Measurements from ENCODE around the gene MDN1.
A peak's percentile ranks its signal among the peaks of the same experiment; 100 is the strongest.
"Not testable (repeated sequence)": the region's sequence is repeated elsewhere in the genome, so short reads cannot be mapped to it uniquely, and the experiment has no call there.

The MDN1 gene

GRCh38 chr6:89817481-89817880, 2.1 kb downstream of the MDN1 start:
- DNase-seq, result no peak

GRCh38 chr6:89813422-89813821, 6.2 kb downstream of the MDN1 start:
- not testable (repeated sequence) for DNase-seq

GRCh38 chr6:89807581-89807980, 12.0 kb downstream of the MDN1 start:
- DNase-seq, result no peak

- DNase-seq, result no peak
These were observed 13.7 kb downstream of the MDN1 start for GRCh38 chr6:89805814-89806371.

GRCh38 chr6:89803271-89803670, 16.3 kb downstream of the MDN1 start:
- DNase-seq, result no peak

- DNase-seq, result no peak
These were observed 19.8 kb downstream of the MDN1 start for GRCh38 chr6:89799756-89800155.

GRCh38 chr6:89799096-89799495, 20.5 kb downstream of the MDN1 start:
- DNase-seq, result no peak

GRCh38 chr6:89797317-89797716, 22.3 kb downstream of the MDN1 start:
- DNase-seq, result no peak

GRCh38 chr6:89794324-89794723, 25.3 kb downstream of the MDN1 start:
- DNase-seq, result no peak

GRCh38 chr6:89793586-89793985, 26.0 kb downstream of the MDN1 start:
- DNase-seq, result no peak

GRCh38 chr6:89792881-89793280, 26.7 kb downstream of the MDN1 start:
- peak; percentile 0 for DNase-seq

- DNase-seq, result no peak
These were observed 29.2 kb downstream of the MDN1 start for GRCh38 chr6:89790403-89790802.

GRCh38 chr6:89789980-89790379, 29.6 kb downstream of the MDN1 start:
- DNase-seq, result no peak

GRCh38 chr6:89787660-89788328, 31.8 kb downstream of the MDN1 start:
- no peak for DNase-seq

GRCh38 chr6:89786970-89787369, 32.6 kb downstream of the MDN1 start:
- no peak for DNase-seq

- DNase-seq, result no peak
These were observed 34.8 kb downstream of the MDN1 start for GRCh38 chr6:89784838-89785237.

- not testable (repeated sequence) for DNase-seq
These were observed 36.3 kb downstream of the MDN1 start for GRCh38 chr6:89783293-89783692.

- DNase-seq, result no peak
These were observed 37.4 kb downstream of the MDN1 start for GRCh38 chr6:89782222-89782621.

GRCh38 chr6:89781070-89782034, 38.2 kb downstream of the MDN1 start:
- no peak for DNase-seq

GRCh38 chr6:89777455-89777854, 42.1 kb downstream of the MDN1 start:
- no peak for DNase-seq

GRCh38 chr6:89776583-89777233, 42.9 kb downstream of the MDN1 start:
- DNase-seq, result no peak

- DNase-seq, result no peak
These were observed 44.4 kb downstream of the MDN1 start for GRCh38 chr6:89775150-89775549.

- no peak for DNase-seq
These were observed 50.0 kb downstream of the MDN1 start for GRCh38 chr6:89769572-89769971.
